BLaER1 (cell line): ENCODE results near the gene ALDOB.

Source experiments
- H3K27ac ChIP-seq: shearing (Covaris generic); formaldehyde crosslinking; 2 replicates; pipeline ENCODE4 v1.8.1; 2022
- H3K27me3 ChIP-seq: shearing (Covaris generic); formaldehyde crosslinking; 2 replicates; pipeline ENCODE4 v1.8.1; 2022
- H3K36me3 ChIP-seq: shearing (Covaris generic); formaldehyde crosslinking; 2 replicates; pipeline ENCODE4 v1.8.1; 2022
- H3K4me1 ChIP-seq: shearing (Covaris generic); formaldehyde crosslinking; 2 replicates; pipeline ENCODE4 v1.8.1; 2022
- H3K4me2 ChIP-seq: shearing (Covaris generic); formaldehyde crosslinking; 2 replicates; pipeline ENCODE4 v1.8.1; 2022
- H3K4me3 ChIP-seq: shearing (Covaris generic); formaldehyde crosslinking; 2 replicates; pipeline ENCODE4 v1.8.1; 2022
- H3K9ac ChIP-seq: shearing (Covaris generic); formaldehyde crosslinking; 2 replicates; pipeline ENCODE4 v1.8.1; 2022
- H3K9me3 ChIP-seq: shearing (Covaris generic); formaldehyde crosslinking; 2 replicates; pipeline ENCODE4 v1.8.1; 2022
- H4K20me1 ChIP-seq: shearing (Covaris generic); formaldehyde crosslinking; 2 replicates; pipeline ENCODE4 v1.8.1; 2022
- Cebpa-rat ChIP-seq: shearing (Covaris generic); IDR thresholded peaks from 2 replicates; pipeline ENCODE4 v1.8.1; 2022

Gene ALDOB

GRCh38 chr9:101381118-101381517 lies 54.5 kb downstream of the ALDOB start:
- Histone ChIP-seq H3K9me3 (peaks cover 22% of the 10 kb centered on the region), H3K4me2 (no peak overlapping the region), H3K27me3 (no peaks in the 10 kb centered on the region), H3K9ac (no peak overlapping the region), H3K4me3 (no peak overlapping the region), H3K36me3 (peaks cover 9% of the 10 kb centered on the region), H3K27ac (no peak overlapping the region), H3K4me1 (no peaks in the 10 kb centered on the region), H4K20me1 (no peaks in the 10 kb centered on the region)
- no peak for TF ChIP-seq Cebpa-rat

- no peak overlapping the region for H3K27ac ChIP-seq
- H4K20me1 ChIP-seq = no peaks in the 10 kb centered on the region
- H3K36me3 ChIP-seq = peaks cover 6% of the 10 kb centered on the region
- no peak overlapping the region for H3K9ac ChIP-seq
- peaks cover 15% of the 10 kb centered on the region for H3K9me3 ChIP-seq
- no peak overlapping the region for H3K4me3 ChIP-seq
- no peak for TF ChIP-seq Cebpa-rat
- no peaks in the 10 kb centered on the region for H3K4me1 ChIP-seq
- H3K27me3 ChIP-seq = no peaks in the 10 kb centered on the region
- no peak overlapping the region for H3K4me2 ChIP-seq
These were observed 55.3 kb downstream of the ALDOB start for GRCh38 chr9:101380295-101380694.

- TF ChIP-seq Cebpa-rat = no peak
- H3K4me2 ChIP-seq = no peak overlapping the region
- no peaks in the 10 kb centered on the region for H3K27me3 ChIP-seq
- H3K9ac ChIP-seq = no peak overlapping the region
- H3K4me3 ChIP-seq = no peak overlapping the region
- H3K36me3 ChIP-seq = no peaks in the 10 kb centered on the region
- H4K20me1 ChIP-seq = no peaks in the 10 kb centered on the region
- H3K4me1 ChIP-seq = no peaks in the 10 kb centered on the region
- H3K9me3 ChIP-seq = peaks cover 8% of the 10 kb centered on the region; the same call in 1 of the 2 replicates
- no peak overlapping the region for H3K27ac ChIP-seq
These were observed 59.3 kb downstream of the ALDOB start for GRCh38 chr9:101376111-101376848.

- Histone ChIP-seq H3K4me2 (no peak overlapping the region), H3K9ac (no peak overlapping the region), H4K20me1 (no peaks in the 10 kb centered on the region), H3K4me3 (no peak overlapping the region), H3K27ac (no peak overlapping the region), H3K4me1 (no peaks in the 10 kb centered on the region), H3K27me3 (no peaks in the 10 kb centered on the region), H3K9me3 (peaks cover 8% of the 10 kb centered on the region; the same call in 1 of the 2 replicates), H3K36me3 (no peaks in the 10 kb centered on the region)
- no peak for TF ChIP-seq Cebpa-rat
These were observed 60.0 kb downstream of the ALDOB start for GRCh38 chr9:101375546-101375945.

- Histone ChIP-seq H3K36me3 (no peaks in the 10 kb centered on the region), H3K9me3 (no peaks in the 10 kb centered on the region), H3K4me3 (no peak overlapping the region), H3K9ac (no peak overlapping the region), H3K27me3 (no peaks in the 10 kb centered on the region), H3K4me2 (no peak overlapping the region), H3K4me1 (peaks cover 5% of the 10 kb centered on the region), H4K20me1 (no peaks in the 10 kb centered on the region), H3K27ac (no peak overlapping the region)
- no peak for TF ChIP-seq Cebpa-rat
These were observed 63.1 kb downstream of the ALDOB start for GRCh38 chr9:101372327-101373118.

- H3K27ac ChIP-seq = no peak overlapping the region
- TF ChIP-seq Cebpa-rat = no peak
- H4K20me1 ChIP-seq = no peaks in the 10 kb centered on the region
- H3K9ac ChIP-seq = no peak overlapping the region
- no peaks in the 10 kb centered on the region for H3K9me3 ChIP-seq
- peaks cover 7% of the 10 kb centered on the region for H3K4me1 ChIP-seq
- H3K36me3 ChIP-seq = no peaks in the 10 kb centered on the region
- H3K4me3 ChIP-seq = no peak overlapping the region
- H3K4me2 ChIP-seq = no peak overlapping the region
- H3K27me3 ChIP-seq = no peaks in the 10 kb centered on the region
These were observed 63.8 kb downstream of the ALDOB start for GRCh38 chr9:101371813-101372212.
